Fibroblast of lung (primary cell): ENCODE results near the gene AFF4. TPM values are rescaled to one million over a fixed set of nuclear protein-coding genes. Genes with fewer than 3 reads are reported as not detected.
"Not testable (repeated sequence)": the region's sequence is repeated elsewhere in the genome, so short reads cannot be mapped to it uniquely, and the experiment has no call there.

Source experiments
- DNase-seq, 2 donors: peaks; one replicate each; pipeline versions ENCODE4 v3.0.0 to v3.0.0-alpha.2; 2010; ENCODE audit warnings: low read depth in 2 of 2
- H2AFZ ChIP-seq: 2 replicates; pipeline ENCODE4 v1.5.1; 2012; ENCODE audit warnings: low read length, control low read depth, inconsistent platforms
- H3K27ac ChIP-seq: 2 replicates; pipeline ENCODE4 v1.5.1; 2011; ENCODE audit warnings: low read length, control low read depth; ENCODE audit not compliant: insufficient read depth
- H3K27me3 ChIP-seq: 2 replicates; pipeline ENCODE4 v1.5.1; 2011; ENCODE audit warnings: mild to moderate bottlenecking, low read length; ENCODE audit not compliant: control insufficient read depth, insufficient read depth
- H3K36me3 ChIP-seq: 2 replicates; pipeline ENCODE4 v1.5.1; 2011; ENCODE audit warnings: low read length; ENCODE audit not compliant: control insufficient read depth, insufficient read depth
- H3K4me1 ChIP-seq: 2 replicates; pipeline ENCODE4 v1.5.1; 2011; ENCODE audit warnings: low read length; ENCODE audit not compliant: control insufficient read depth, insufficient read depth; ENCODE audit errors: extremely low read depth
- H3K4me2 ChIP-seq: 2 replicates; pipeline ENCODE4 v1.5.1; 2011; ENCODE audit warnings: low read length, control low read depth; ENCODE audit not compliant: insufficient read depth; ENCODE audit errors: extremely low read depth
- H3K4me3 ChIP-seq, 4 experiments: fragments of 200-600 bp in 1 of 4; sonication (generic) in 1 of 4; replicated peaks in 1 of 4; 2 replicates each; pipeline ENCODE4 v1.5.1; 2011 to 2016; ENCODE audit warnings: low read length in 4 of 4, low read depth in 3 of 4, mild to moderate bottlenecking in 3 of 4, control low read depth in 2 of 4, inconsistent platforms in 1 of 4, mixed read lengths in 1 of 4; ENCODE audit not compliant: insufficient read depth in 1 of 4; ENCODE audit errors: control extremely low read depth in 1 of 4
- H3K79me2 ChIP-seq: 2 replicates; pipeline ENCODE4 v1.5.1; 2012; ENCODE audit warnings: mild to moderate bottlenecking, low read length, inconsistent platforms; ENCODE audit not compliant: control insufficient read depth, insufficient read depth
- H3K9ac ChIP-seq: 2 replicates; pipeline ENCODE4 v1.5.1; 2011; ENCODE audit warnings: mild to moderate bottlenecking, low read length, control low read depth; ENCODE audit not compliant: insufficient read depth
- H3K9me3 ChIP-seq: 2 replicates; pipeline ENCODE4 v1.5.1; 2012; ENCODE audit warnings: low read depth, low read length; ENCODE audit not compliant: control insufficient read depth, insufficient read depth
- H4K20me1 ChIP-seq: 2 replicates; pipeline ENCODE4 v1.5.1; 2011; ENCODE audit warnings: low read length; ENCODE audit not compliant: control insufficient read depth, insufficient read depth; ENCODE audit errors: extremely low read depth
- EZH2 ChIP-seq: IDR thresholded peaks from 2 replicates; pipeline ENCODE4 v1.5.1; 2012; ENCODE audit warnings: low read length, control low read depth, mild to moderate bottlenecking; ENCODE audit errors: missing control alignments
- polyA plus RNA-seq, 2 donors: library from polyadenylated mRNA; depleted of rRNA in 1 of 2; stranded (reverse) in 1 of 2; unstranded in 1 of 2; fragments of >200 nt; gene quantifications; 2 replicates each; pipeline ENCODE4 v1.2.1, GENCODE V29; 2011 to 2012; ENCODE audit warnings: missing spikeins in 1 of 2
- total RNA-seq: library from RNA; depleted of rRNA; stranded (reverse); fragments of >200 nt; gene quantifications from 2 replicates; pipeline ENCODE4 v1.2.1, GENCODE V29; 2014
- TF ChIP-seq, protein P1 (sequence below), 2 donors: IDR thresholded peaks in 1 of 2; conservative IDR thresholded peaks in 1 of 2; 1 replicate in 1 of 2; 2 replicates in 1 of 2; pipeline ENCODE4 v1.5.1; 2011 to 2012; ENCODE audit warnings: low read length in 2 of 2, control low read depth in 1 of 2, inconsistent platforms in 1 of 2, low read depth in 1 of 2, mild to moderate bottlenecking in 1 of 2

The AFF4 gene
- total and polyA plus RNA-seq, 2 donors (not counting 1 experiment from before 2014, with no cell fraction given): 54.2 to 73.6 TPM

DNA sequence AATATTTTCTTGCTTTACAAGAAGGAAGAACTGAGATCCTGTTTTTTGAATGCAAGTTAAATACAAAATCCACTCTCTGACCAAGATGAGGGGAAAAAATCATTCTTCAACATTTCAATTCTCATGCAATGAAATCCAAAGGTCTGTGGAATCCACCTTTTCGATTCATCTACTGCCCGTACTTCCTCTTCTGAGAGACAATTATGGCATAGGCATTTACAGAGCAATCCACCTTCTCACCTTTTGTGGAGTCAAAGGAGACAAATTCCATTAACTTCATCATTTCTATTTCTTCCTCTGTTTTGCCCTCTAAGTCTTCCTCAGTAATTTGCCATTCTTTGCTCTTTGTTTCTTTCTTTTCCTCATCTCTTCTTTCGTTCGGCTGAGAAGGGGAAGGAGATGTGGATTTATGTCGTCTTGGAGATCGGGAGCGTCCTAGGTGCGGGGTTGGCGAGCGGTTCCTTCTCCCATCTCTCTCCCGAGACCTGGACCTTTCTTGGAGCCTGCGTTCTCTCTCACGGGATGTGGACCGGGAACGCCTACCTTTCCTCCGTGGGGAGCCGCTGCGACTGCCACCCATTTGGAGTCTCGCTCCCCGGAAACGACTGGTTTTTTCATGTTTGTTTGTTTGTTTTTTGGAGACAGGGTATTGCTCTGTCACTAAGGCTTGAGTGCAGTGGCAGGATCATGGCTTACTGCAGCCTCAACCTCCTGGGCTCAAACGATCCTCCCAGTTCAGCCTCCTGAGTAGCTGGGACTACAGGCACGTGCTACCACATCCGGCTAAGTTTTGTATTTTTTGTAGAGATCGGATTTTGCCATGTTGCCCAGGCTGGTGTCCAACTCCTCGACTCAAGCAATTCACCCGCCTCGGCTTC, 24.3 kb upstream of the AFF4 start:
- Histone ChIP-seq H3K9ac (no peak overlapping the region), H3K4me1 (no peaks in the 10 kb centered on the region), H3K4me2 (no peak overlapping the region), H3K27ac (no peak overlapping the region), H2AFZ (no peak overlapping the region), H3K79me2 (no peaks in the 10 kb centered on the region), H3K36me3 (no peaks in the 10 kb centered on the region), H3K27me3 (no peaks in the 10 kb centered on the region), H3K9me3 (no peaks in the 10 kb centered on the region), H4K20me1 (no peaks in the 10 kb centered on the region), H3K4me3 (no peak overlapping the region)
- DNase-seq: no peak
- no peak for TF ChIP-seq EZH2
- TF ChIP-seq, protein P1, sequence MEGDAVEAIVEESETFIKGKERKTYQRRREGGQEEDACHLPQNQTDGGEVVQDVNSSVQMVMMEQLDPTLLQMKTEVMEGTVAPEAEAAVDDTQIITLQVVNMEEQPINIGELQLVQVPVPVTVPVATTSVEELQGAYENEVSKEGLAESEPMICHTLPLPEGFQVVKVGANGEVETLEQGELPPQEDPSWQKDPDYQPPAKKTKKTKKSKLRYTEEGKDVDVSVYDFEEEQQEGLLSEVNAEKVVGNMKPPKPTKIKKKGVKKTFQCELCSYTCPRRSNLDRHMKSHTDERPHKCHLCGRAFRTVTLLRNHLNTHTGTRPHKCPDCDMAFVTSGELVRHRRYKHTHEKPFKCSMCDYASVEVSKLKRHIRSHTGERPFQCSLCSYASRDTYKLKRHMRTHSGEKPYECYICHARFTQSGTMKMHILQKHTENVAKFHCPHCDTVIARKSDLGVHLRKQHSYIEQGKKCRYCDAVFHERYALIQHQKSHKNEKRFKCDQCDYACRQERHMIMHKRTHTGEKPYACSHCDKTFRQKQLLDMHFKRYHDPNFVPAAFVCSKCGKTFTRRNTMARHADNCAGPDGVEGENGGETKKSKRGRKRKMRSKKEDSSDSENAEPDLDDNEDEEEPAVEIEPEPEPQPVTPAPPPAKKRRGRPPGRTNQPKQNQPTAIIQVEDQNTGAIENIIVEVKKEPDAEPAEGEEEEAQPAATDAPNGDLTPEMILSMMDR (conservative IDR thresholded peaks at IDR 0.05 in 1 of 2, IDR thresholded peaks at IDR 0.05 in 1 of 2; ENCODE audit: low read depth in 1 of 2, low read length in 2 of 2): no peak

DNA sequence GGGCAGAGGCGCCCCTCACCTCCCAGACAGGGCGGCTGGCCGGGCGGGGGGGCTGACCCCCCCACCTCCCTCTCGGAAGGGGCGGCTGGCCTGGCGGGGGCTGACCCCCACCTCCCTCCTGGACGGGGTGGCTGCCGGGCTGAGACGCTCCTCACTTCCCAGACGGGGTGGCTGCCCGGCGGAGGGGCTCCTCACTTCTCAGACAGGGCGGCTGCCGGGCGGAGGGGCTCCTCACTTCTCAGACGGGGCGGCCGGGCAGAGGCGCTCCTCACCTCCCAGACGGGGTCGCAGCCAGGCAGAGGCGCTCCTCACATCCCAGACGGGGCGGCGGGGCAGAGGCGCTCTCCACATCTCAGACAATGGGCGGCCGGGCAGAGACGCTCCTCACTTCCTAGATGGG, 19.5 kb upstream of the AFF4 start:
- not testable (repeated sequence) for H3K36me3 ChIP-seq, H4K20me1 ChIP-seq, H3K9me3 ChIP-seq, H2AFZ ChIP-seq, H3K4me3 ChIP-seq, H3K4me2 ChIP-seq, H3K27ac ChIP-seq, H3K27me3 ChIP-seq, DNase-seq, H3K9ac ChIP-seq, H3K4me1 ChIP-seq, H3K79me2 ChIP-seq

DNA sequence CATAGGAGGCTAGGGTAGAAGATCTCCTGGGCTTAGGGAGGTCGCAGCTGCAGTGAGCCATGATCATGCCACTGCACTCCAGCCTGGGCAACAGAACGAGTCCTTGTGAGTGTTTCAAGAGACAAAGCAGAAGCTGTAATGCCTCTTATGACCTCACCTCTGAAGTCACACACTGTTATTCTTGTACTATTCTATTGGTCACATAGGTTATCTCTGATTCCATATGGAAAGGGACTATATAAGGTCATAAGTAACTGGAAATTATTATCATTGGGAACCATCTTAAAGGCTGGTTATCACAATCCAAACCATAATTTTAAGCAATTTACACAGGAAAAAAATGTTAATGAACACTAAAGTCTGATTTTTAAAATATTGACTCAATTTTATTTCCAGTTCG, 17.9 kb upstream of the AFF4 start:
- H4K20me1 ChIP-seq: no peaks in the 10 kb centered on the region
- no peak overlapping the region for H3K4me3 ChIP-seq
- no peak overlapping the region for H3K9ac ChIP-seq
- H3K9me3 ChIP-seq: no peaks in the 10 kb centered on the region
- no peak for TF ChIP-seq EZH2
- TF ChIP-seq, protein P1 (conservative IDR thresholded peaks at IDR 0.05 in 1 of 2, IDR thresholded peaks at IDR 0.05 in 1 of 2; ENCODE audit: low read depth in 1 of 2, low read length in 2 of 2): no peak
- no peaks in the 10 kb centered on the region for H3K36me3 ChIP-seq
- H3K27ac ChIP-seq: no peak overlapping the region
- no peaks in the 10 kb centered on the region for H3K4me1 ChIP-seq
- DNase-seq: no peak
- H3K79me2 ChIP-seq: no peaks in the 10 kb centered on the region
- H3K4me2 ChIP-seq: no peak overlapping the region
- H3K27me3 ChIP-seq: no peaks in the 10 kb centered on the region
- no peak overlapping the region for H2AFZ ChIP-seq
